NCI-H146 treated with DMSO at 0.1 percent for 48 hours (cell line): Measurements from ENCODE around the gene NFIB.
A peak's percentile ranks its signal among the peaks of the same experiment; 100 is the strongest.

Experiments
- DNase-seq: peaks from one replicate; lab custom pipeline; 2025; ENCODE audit not compliant: unreplicated experiment; lab: John Stamatoyannopoulos, UW

NFIB gene

GRCh38 chr9:14281136-14281795 is 32.7 kb downstream of the NFIB start:
- DNase-seq = no peak

GRCh38 chr9:14279671-14280070 is 34.3 kb downstream of the NFIB start:
- DNase-seq = no peak

- DNase-seq = no peak
Measured at GRCh38 chr9:14278291-14278721, 35.6 kb downstream of the NFIB start.

GRCh38 chr9:14277761-14278160 is 36.2 kb downstream of the NFIB start:
- no peak for DNase-seq

- DNase-seq = no peak
Measured at GRCh38 chr9:14277244-14277643, 36.7 kb downstream of the NFIB start.

- no peak for DNase-seq
Measured at GRCh38 chr9:14275331-14275730, 38.6 kb downstream of the NFIB start.

- no peak for DNase-seq
Measured at GRCh38 chr9:14273696-14274121, 40.2 kb downstream of the NFIB start.

GRCh38 chr9:14272927-14273528 is 40.9 kb downstream of the NFIB start:
- DNase-seq = no peak

GRCh38 chr9:14271093-14271673 is 42.8 kb downstream of the NFIB start:
- peak; percentile 92 for DNase-seq

- DNase-seq = no peak
Measured at GRCh38 chr9:14270358-14271092, 43.4 kb downstream of the NFIB start.

- DNase-seq = no peak
Measured at GRCh38 chr9:14269916-14270315, 44.0 kb downstream of the NFIB start.

- DNase-seq = no peak
Measured at GRCh38 chr9:14263707-14264483, 50.0 kb downstream of the NFIB start.

GRCh38 chr9:14262827-14263226 is 51.1 kb downstream of the NFIB start:
- no peak for DNase-seq

GRCh38 chr9:14261616-14262015 is 52.3 kb downstream of the NFIB start:
- DNase-seq = no peak

GRCh38 chr9:14260101-14260500 is 53.8 kb downstream of the NFIB start:
- no peak for DNase-seq

- no peak for DNase-seq
Measured at GRCh38 chr9:14258660-14259239, 55.2 kb downstream of the NFIB start.

- DNase-seq = no peak
Measured at GRCh38 chr9:14258156-14258555, 55.8 kb downstream of the NFIB start.

- DNase-seq = no peak
Measured at GRCh38 chr9:14256588-14256987, 57.4 kb downstream of the NFIB start.

GRCh38 chr9:14251154-14252071 is 62.5 kb downstream of the NFIB start:
- DNase-seq = no peak

GRCh38 chr9:14250794-14251153 is 63.2 kb downstream of the NFIB start:
- no peak for DNase-seq
